Retinal pigment epithelial cell (primary cell): ENCODE measurements around the gene ROBO1.

Experiments used
- DNase-seq: peaks from one replicate; pipeline ENCODE4 v3.0.0-alpha.2; 2010; ENCODE audit warnings: low read depth
- H3K4me3 ChIP-seq: 2 replicates; pipeline ENCODE4 v1.5.1; 2011; ENCODE audit warnings: mild to moderate bottlenecking, low read length, control low read depth, moderate library complexity
- CTCF ChIP-seq: conservative IDR thresholded peaks from 2 replicates; pipeline ENCODE4 v1.5.1; 2011; ENCODE audit warnings: low read depth, low read length, control low read depth, inconsistent platforms

The ROBO1 gene

GRCh38 chr3:78848392-78849288 lies 919.2 kb downstream of the ROBO1 start:
- TF ChIP-seq CTCF, result no peak
- DNase-seq, result no peak
- no peak overlapping the region for H3K4me3 ChIP-seq

- TF ChIP-seq CTCF, result no peak
- DNase-seq, result no peak
- no peak overlapping the region for H3K4me3 ChIP-seq
Observed at GRCh38 chr3:78847603-78848002, 920.2 kb downstream of the ROBO1 start.

GRCh38 chr3:78847203-78847602 lies 920.6 kb downstream of the ROBO1 start:
- TF ChIP-seq CTCF, result no peak
- no peak overlapping the region for H3K4me3 ChIP-seq
- DNase-seq, result no peak

GRCh38 chr3:78846718-78847117 lies 921.1 kb downstream of the ROBO1 start:
- DNase-seq, result no peak
- H3K4me3 ChIP-seq, result no peak overlapping the region
- no peak for TF ChIP-seq CTCF

GRCh38 chr3:78845605-78846004 lies 922.2 kb downstream of the ROBO1 start:
- no peak for DNase-seq
- H3K4me3 ChIP-seq, result no peak overlapping the region
- no peak for TF ChIP-seq CTCF

- TF ChIP-seq CTCF, result no peak
- H3K4me3 ChIP-seq, result no peak overlapping the region
- DNase-seq, result no peak
Observed at GRCh38 chr3:78844307-78844706, 923.5 kb downstream of the ROBO1 start.

GRCh38 chr3:78839693-78840092 lies 928.1 kb downstream of the ROBO1 start:
- H3K4me3 ChIP-seq, result no peak overlapping the region
- TF ChIP-seq CTCF, result no peak
- DNase-seq, result no peak
